NCI-H2227 (cell line): Measurements from ENCODE around the gene SYNE1.
A peak's percentile ranks its signal among the peaks of the same experiment; 100 is the strongest.
"Not testable (repeated sequence)": the region's sequence is repeated elsewhere in the genome, so short reads cannot be mapped to it uniquely, and the experiment has no call there.

Source experiments
- DNase-seq: peaks from one replicate; lab custom pipeline; 2025; ENCODE audit not compliant: unreplicated experiment; lab: John Stamatoyannopoulos, UW

The SYNE1 gene

GRCh38 chr6:152378169-152378568 lies 259.0 kb downstream of the SYNE1 start:
- DNase-seq, result no peak

- no peak for DNase-seq
These were observed 262.0 kb downstream of the SYNE1 start for GRCh38 chr6:152375197-152375596.

GRCh38 chr6:152372945-152373344 lies 264.2 kb downstream of the SYNE1 start:
- no peak for DNase-seq

- no peak for DNase-seq
These were observed 265.4 kb downstream of the SYNE1 start for GRCh38 chr6:152371775-152372174.

GRCh38 chr6:152368751-152369624 lies 268.2 kb downstream of the SYNE1 start:
- DNase-seq, result no peak

- no peak for DNase-seq
These were observed 272.3 kb downstream of the SYNE1 start for GRCh38 chr6:152364866-152365265.

GRCh38 chr6:152360034-152360433 lies 277.1 kb downstream of the SYNE1 start:
- no peak for DNase-seq

- DNase-seq, result no peak
These were observed 280.5 kb downstream of the SYNE1 start for GRCh38 chr6:152356662-152357061.

- no peak for DNase-seq
These were observed 281.1 kb downstream of the SYNE1 start for GRCh38 chr6:152356016-152356415.

GRCh38 chr6:152355166-152355565 lies 282.0 kb downstream of the SYNE1 start:
- no peak for DNase-seq

GRCh38 chr6:152353440-152353839 lies 283.7 kb downstream of the SYNE1 start:
- no peak for DNase-seq

- DNase-seq, result no peak
These were observed 285.4 kb downstream of the SYNE1 start for GRCh38 chr6:152351742-152352141.

- DNase-seq, result no peak
These were observed 286.1 kb downstream of the SYNE1 start for GRCh38 chr6:152351110-152351509.

- no peak for DNase-seq
These were observed 289.0 kb downstream of the SYNE1 start for GRCh38 chr6:152348116-152348515.

GRCh38 chr6:152343735-152344360 lies 293.3 kb downstream of the SYNE1 start:
- no peak for DNase-seq

- DNase-seq, result no peak
These were observed 295.6 kb downstream of the SYNE1 start for GRCh38 chr6:152341596-152341995.

GRCh38 chr6:152338335-152339125 lies 298.6 kb downstream of the SYNE1 start:
- DNase-seq, result peak; percentile 2

GRCh38 chr6:152334555-152334954 lies 302.6 kb downstream of the SYNE1 start:
- no peak for DNase-seq

- no peak for DNase-seq
These were observed 306.2 kb downstream of the SYNE1 start for GRCh38 chr6:152330961-152331360.

- DNase-seq, result no peak
These were observed 307.3 kb downstream of the SYNE1 start for GRCh38 chr6:152329638-152330448.

- DNase-seq, result not testable (repeated sequence)
These were observed 309.0 kb downstream of the SYNE1 start for GRCh38 chr6:152328200-152328599.
